GM21528 (cell line): ENCODE data around the gene TMEM215.

Experiments
- ATAC-seq: cut with Tn5 transposase; IDR thresholded peaks from one replicate; pipeline ENCODE4 v1.9.1; 2021; ENCODE audit warnings: mild to moderate bottlenecking, moderate library complexity; ENCODE audit not compliant: unreplicated experiment, low FRiP score

Gene TMEM215

GRCh38 chr9:32828861-32829260 is 45.5 kb downstream of the TMEM215 start:
- ATAC-seq: no peak

GRCh38 chr9:32832346-32832745 is 49.0 kb downstream of the TMEM215 start:
- no peak for ATAC-seq
